Nephron (organoid): ENCODE data around the gene MYO3B.

Experiments used
- H3K27ac Mint-ChIP-seq, 3 experiments: 2 replicates each; pipeline ENCODE4 v1.8.0; 2020; ENCODE audit warnings: mixed read lengths in 3 of 3, mild to moderate bottlenecking in 2 of 3, moderate library complexity in 1 of 3
- H3K27me3 Mint-ChIP-seq: 2 replicates; pipeline ENCODE4 v1.8.0; 2021; ENCODE audit warnings: low read depth, mild to moderate bottlenecking, moderate library complexity, mixed read lengths
- H3K36me3 Mint-ChIP-seq: 2 replicates; pipeline ENCODE4 v1.8.0; 2020; ENCODE audit warnings: low read depth, mixed read lengths
- H3K4me1 Mint-ChIP-seq: 2 replicates; pipeline ENCODE4 v1.8.0; 2020; ENCODE audit warnings: mixed read lengths
- H3K4me3 Mint-ChIP-seq, 3 experiments: 2 replicates each; pipeline ENCODE4 v1.8.0; 2020; ENCODE audit warnings: mild to moderate bottlenecking in 3 of 3, mixed read lengths in 3 of 3, moderate library complexity in 2 of 3
- H3K9me3 Mint-ChIP-seq: 2 replicates; pipeline ENCODE4 v1.8.0; 2020; ENCODE audit warnings: mixed read lengths
- TF ChIP-seq, protein P1 (sequence below), 3 experiments: fragments of 200-600 bp; sonication (generic); IDR thresholded peaks; one replicate each; pipeline ENCODE4 v1.5.0; 2021; ENCODE audit warnings: antibody characterized with exemption in 3 of 3; ENCODE audit not compliant: unreplicated experiment in 3 of 3

The MYO3B gene

DNA sequence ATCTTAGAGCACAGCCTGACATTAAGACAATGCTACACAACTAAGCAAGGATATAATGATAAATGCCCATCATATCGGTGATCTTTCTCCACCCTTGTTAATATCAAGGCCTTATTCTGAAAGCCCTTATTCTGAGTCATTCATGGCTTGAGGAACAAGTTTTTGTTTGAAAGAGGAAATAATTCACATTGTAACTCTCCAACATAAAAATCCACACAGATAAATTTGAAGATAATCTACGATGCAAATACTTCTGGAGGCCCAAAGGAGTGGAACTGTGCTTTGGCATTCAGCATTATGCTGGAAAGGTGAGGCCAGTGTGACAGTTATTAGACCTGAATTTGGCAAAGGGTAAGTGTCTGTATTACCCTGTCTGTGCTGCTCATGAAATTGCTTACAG, 227.4 kb downstream of the MYO3B start:
- H3K9me3 Mint-ChIP-seq, result no peaks in the 10 kb centered on the region
- H3K27ac Mint-ChIP-seq, result no peak overlapping the region
- H3K27me3 Mint-ChIP-seq, result peaks cover 38% of the 10 kb centered on the region
- H3K4me3 Mint-ChIP-seq, result no peak overlapping the region
- TF ChIP-seq, protein P1, sequence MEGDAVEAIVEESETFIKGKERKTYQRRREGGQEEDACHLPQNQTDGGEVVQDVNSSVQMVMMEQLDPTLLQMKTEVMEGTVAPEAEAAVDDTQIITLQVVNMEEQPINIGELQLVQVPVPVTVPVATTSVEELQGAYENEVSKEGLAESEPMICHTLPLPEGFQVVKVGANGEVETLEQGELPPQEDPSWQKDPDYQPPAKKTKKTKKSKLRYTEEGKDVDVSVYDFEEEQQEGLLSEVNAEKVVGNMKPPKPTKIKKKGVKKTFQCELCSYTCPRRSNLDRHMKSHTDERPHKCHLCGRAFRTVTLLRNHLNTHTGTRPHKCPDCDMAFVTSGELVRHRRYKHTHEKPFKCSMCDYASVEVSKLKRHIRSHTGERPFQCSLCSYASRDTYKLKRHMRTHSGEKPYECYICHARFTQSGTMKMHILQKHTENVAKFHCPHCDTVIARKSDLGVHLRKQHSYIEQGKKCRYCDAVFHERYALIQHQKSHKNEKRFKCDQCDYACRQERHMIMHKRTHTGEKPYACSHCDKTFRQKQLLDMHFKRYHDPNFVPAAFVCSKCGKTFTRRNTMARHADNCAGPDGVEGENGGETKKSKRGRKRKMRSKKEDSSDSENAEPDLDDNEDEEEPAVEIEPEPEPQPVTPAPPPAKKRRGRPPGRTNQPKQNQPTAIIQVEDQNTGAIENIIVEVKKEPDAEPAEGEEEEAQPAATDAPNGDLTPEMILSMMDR (IDR thresholded peaks at IDR 0.05; ENCODE audit: unreplicated experiment in 3 of 3), result no peak
- H3K4me1 Mint-ChIP-seq, result peaks cover 6% of the 10 kb centered on the region
- H3K36me3 Mint-ChIP-seq, result no peaks in the 10 kb centered on the region

DNA sequence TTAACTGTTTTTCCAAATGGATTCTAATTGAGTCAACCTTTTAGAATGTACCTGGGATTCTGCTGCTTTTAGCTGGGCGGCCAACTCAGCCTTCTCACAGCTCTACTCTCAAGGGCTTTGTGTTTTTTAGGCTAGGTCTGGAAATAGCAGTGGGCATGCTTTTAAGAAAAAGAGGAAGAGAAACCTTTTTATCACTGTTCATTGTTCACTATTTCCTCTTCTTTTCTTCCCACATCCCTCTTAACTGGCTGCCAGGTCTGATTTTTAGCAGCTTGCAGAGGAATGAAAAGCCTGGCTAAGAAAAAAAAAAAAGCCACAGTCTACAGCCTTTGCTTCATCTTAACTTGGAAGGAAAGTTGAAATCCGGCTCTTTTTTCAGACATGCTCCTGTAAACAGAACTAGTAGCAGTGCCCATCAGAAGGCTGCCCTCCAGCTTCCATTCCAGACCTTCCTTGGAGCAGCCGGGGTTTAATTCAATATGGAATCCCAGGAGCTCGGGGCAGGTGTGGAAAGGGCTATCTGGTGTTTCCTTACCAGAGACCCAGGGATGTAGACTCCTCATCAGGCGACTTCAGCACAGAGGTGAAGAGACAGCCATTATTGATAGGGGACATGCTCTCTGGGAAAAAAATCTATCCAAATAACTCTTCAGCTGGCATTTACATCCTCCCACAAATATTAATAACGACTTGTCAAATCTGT, 230.7 kb downstream of the MYO3B start:
- TF ChIP-seq, protein P1 (IDR thresholded peaks at IDR 0.05; ENCODE audit: unreplicated experiment in 3 of 3), result no peak
- H3K27me3 Mint-ChIP-seq, result peaks cover 37% of the 10 kb centered on the region
- H3K4me3 Mint-ChIP-seq, result peak overlapping the region in 1 of 3 experiments; percentile 65
- H3K36me3 Mint-ChIP-seq, result peaks cover 4% of the 10 kb centered on the region
- no peak overlapping the region for H3K27ac Mint-ChIP-seq
- H3K4me1 Mint-ChIP-seq, result peaks cover 6% of the 10 kb centered on the region
- peaks cover 4% of the 10 kb centered on the region for H3K9me3 Mint-ChIP-seq

DNA sequence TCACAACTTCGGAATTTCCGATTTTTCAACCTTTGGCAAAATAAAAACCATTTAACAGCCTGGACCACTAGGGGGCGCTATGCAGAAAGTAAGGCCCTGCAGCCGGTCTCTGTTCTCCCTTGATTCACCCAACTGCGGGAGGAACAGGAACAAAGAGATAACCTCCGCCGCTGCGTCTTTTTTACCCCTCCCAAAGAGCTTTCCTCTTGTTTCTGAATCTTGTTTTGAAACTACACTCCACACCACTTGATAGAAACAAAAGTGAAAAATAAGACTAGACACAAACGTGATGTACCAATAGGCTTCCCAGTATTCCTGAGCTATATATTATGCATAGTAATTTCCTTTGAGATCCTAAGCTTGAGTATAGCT, 231.2 kb downstream of the MYO3B start:
- Mint-ChIP-seq H3K36me3 (peaks cover 4% of the 10 kb centered on the region), H3K4me1 (peaks cover 6% of the 10 kb centered on the region), H3K4me3 (peak overlapping the region; percentile 59 to 65 (median 63)), H3K9me3 (peaks cover 4% of the 10 kb centered on the region), H3K27me3 (peaks cover 34% of the 10 kb centered on the region), H3K27ac (no peak overlapping the region)
- TF ChIP-seq, protein P1 (IDR thresholded peaks at IDR 0.05; ENCODE audit: unreplicated experiment in 3 of 3), result peak; percentile 84 to 93 (median 85)

DNA sequence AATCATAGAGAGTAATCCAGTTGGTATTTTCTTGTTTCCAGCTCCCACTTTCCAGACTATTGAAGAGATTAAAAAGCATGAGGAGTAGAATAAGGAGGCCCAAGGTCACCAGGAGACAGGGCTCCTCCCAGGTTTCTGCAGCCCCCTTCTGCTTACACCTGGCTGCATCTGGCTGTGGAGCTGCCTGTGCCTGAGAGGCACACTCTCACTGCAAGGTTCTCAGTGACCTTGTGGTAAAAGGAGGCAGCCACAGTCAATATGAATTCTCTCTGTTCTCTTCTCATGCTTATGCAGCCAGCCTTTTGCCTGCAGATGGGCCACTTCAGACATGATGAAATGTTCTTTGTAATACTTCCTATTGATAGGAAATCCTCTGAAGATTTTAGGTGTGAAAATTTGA, 233.7 kb downstream of the MYO3B start:
- Mint-ChIP-seq H3K36me3 (peaks cover 4% of the 10 kb centered on the region), H3K27me3 (peaks cover 30% of the 10 kb centered on the region), H3K27ac (no peak overlapping the region), H3K4me1 (peaks cover 6% of the 10 kb centered on the region), H3K9me3 (peaks cover 17% of the 10 kb centered on the region), H3K4me3 (no peak overlapping the region)
- TF ChIP-seq, protein P1 (IDR thresholded peaks at IDR 0.05; ENCODE audit: unreplicated experiment in 3 of 3), result no peak

DNA sequence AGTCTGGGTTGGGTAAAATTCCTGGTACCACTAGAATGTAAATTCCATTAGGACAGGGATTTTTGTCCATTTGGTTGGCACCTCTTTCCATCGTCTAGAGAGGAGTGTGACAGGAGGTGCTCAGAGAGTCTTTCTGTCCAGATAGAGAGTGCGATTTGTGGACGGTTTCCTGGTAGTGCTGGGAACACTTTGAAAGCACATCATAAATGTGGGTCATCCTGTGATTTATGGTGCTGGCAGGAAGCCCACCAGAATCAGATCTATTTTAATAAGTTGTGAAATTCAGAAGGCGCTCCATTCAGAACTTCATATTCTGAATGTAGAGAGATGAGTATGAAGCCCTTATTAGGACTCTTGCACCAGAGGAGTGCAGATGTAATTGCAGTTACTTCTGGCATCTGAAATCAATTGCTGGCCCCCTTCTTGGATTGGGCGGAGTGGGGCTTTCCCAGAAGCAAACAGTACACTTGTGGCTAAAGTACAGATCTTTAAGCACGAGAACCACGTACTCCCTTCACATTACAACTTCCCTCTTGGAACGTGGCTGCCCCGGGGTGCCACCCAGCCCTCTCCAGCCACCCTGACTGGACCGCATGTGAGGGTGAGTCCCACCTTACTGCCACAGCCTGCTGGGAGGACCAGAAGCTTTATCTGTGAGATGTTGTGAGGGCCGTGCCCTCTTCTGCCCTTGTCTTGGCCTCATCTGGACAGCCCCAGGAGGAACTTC, 243.2 kb downstream of the MYO3B start:
- Mint-ChIP-seq H3K4me3 (no peak overlapping the region), H3K36me3 (no peaks in the 10 kb centered on the region), H3K27ac (no peak overlapping the region), H3K9me3 (peaks cover 6% of the 10 kb centered on the region), H3K4me1 (no peaks in the 10 kb centered on the region), H3K27me3 (peaks cover 13% of the 10 kb centered on the region)
- TF ChIP-seq, protein P1 (IDR thresholded peaks at IDR 0.05; ENCODE audit: unreplicated experiment in 3 of 3), result no peak
